KMS-11 (cell line): Measurements from ENCODE around the gene DNAH11.

Experiments used
- H2AFZ ChIP-seq: fragments of 200-600 bp; sonication (generic); 2 replicates; pipeline ENCODE4 v1.6.1; 2016; ENCODE audit warnings: antibody characterized with exemption, mixed run types, low read depth
- H3K27ac ChIP-seq: fragments of 200-600 bp; sonication (generic); 2 replicates; pipeline ENCODE4 v1.6.1; 2016; ENCODE audit warnings: mild to moderate bottlenecking, mixed run types
- H3K27me3 ChIP-seq: fragments of 200-600 bp; sonication (generic); 2 replicates; pipeline ENCODE4 v1.6.1; 2017; ENCODE audit warnings: mild to moderate bottlenecking, low read depth, mixed run types, moderate library complexity; ENCODE audit not compliant: insufficient read depth
- H3K36me3 ChIP-seq: fragments of 200-600 bp; sonication (generic); 2 replicates; pipeline ENCODE4 v1.6.1; 2017; ENCODE audit warnings: mild to moderate bottlenecking, mixed run types; ENCODE audit not compliant: insufficient read depth
- H3K4me1 ChIP-seq: fragments of 200-600 bp; sonication (generic); 2 replicates; pipeline ENCODE4 v1.6.1; 2016; ENCODE audit warnings: mild to moderate bottlenecking, low read depth, mixed run types; ENCODE audit not compliant: poor library complexity, severe bottlenecking
- H3K4me2 ChIP-seq: fragments of 200-600 bp; sonication (generic); 2 replicates; pipeline ENCODE4 v1.7.0; 2016; ENCODE audit warnings: mild to moderate bottlenecking, mixed run types
- H3K4me3 ChIP-seq: fragments of 200-600 bp; sonication (generic); IDR thresholded peaks from 2 replicates; pipeline ENCODE4 v1.6.1; 2017; ENCODE audit warnings: low read depth, low read length, mixed read lengths; ENCODE audit not compliant: insufficient read depth
- H3K79me2 ChIP-seq: fragments of 200-600 bp; sonication (generic); 2 replicates; pipeline ENCODE4 v1.6.1; 2016; ENCODE audit warnings: low read depth, mixed run types; ENCODE audit not compliant: insufficient read depth
- H3K9ac ChIP-seq: fragments of 200-600 bp; sonication (generic); 2 replicates; pipeline ENCODE4 v1.6.1; 2016; ENCODE audit warnings: mild to moderate bottlenecking, mixed run types
- H4K20me1 ChIP-seq: fragments of 200-600 bp; sonication (generic); 2 replicates; pipeline ENCODE4 v1.6.1; 2016; ENCODE audit warnings: mild to moderate bottlenecking, mixed run types; ENCODE audit not compliant: insufficient read depth
- CTCF ChIP-seq: fragments of 200-600 bp; sonication (generic); conservative IDR thresholded peaks from 2 replicates; pipeline ENCODE4 v1.6.1; 2017; ENCODE audit warnings: low read depth, mild to moderate bottlenecking, antibody characterized with exemption, low read length, moderate library complexity, mixed read lengths

Gene DNAH11

DNA sequence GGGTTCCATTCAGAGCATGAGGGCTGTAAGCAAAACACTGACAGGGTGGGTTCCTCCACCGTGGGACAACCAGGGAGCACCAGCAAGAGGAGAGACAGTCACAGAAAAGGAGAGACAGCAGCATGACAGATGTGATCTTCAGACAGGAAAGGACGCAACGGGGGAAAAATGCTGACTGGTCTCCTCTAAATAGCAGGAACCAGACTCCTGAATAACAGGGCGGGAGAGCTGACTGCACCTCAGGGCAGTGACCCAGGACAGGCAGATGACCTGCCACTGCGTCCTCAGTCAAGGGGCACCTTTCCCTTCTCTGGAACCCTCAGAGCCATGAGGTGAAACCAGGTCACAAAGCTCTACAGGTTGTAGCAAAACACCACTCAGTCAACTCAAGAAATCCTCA is 365.9 kb downstream of the DNAH11 start:
- Histone ChIP-seq H3K4me1 (no peaks in the 10 kb centered on the region), H4K20me1 (no peaks in the 10 kb centered on the region)

GRCh38 chr7:21910253-21910652 is 367.4 kb downstream of the DNAH11 start:
- Histone ChIP-seq H4K20me1 (no peaks in the 10 kb centered on the region), H3K4me3 (no peak overlapping the region), H3K4me2 (no peak overlapping the region), H3K9ac (no peak overlapping the region), H3K27me3 (no peaks in the 10 kb centered on the region), H3K36me3 (no peaks in the 10 kb centered on the region; the same call in 1 of the 2 replicates), H3K4me1 (no peaks in the 10 kb centered on the region), H2AFZ (no peak overlapping the region), H3K79me2 (no peaks in the 10 kb centered on the region), H3K27ac (no peak overlapping the region)
- TF ChIP-seq CTCF: no peak

More for the DNA sequence above, 365.9 kb downstream of the DNAH11 start:
- Histone ChIP-seq H2AFZ (no peak overlapping the region), H3K9ac (no peak overlapping the region), H3K27ac (no peak overlapping the region), H3K27me3 (no peaks in the 10 kb centered on the region), H3K4me3 (no peak overlapping the region), H3K79me2 (no peaks in the 10 kb centered on the region), H3K4me2 (no peak overlapping the region), H3K36me3 (no peaks in the 10 kb centered on the region; the same call in 1 of the 2 replicates)
- no peak for TF ChIP-seq CTCF

GRCh38 chr7:21911341-21911875 is 368.6 kb downstream of the DNAH11 start:
- no peak overlapping the region for H3K4me3 ChIP-seq
- no peaks in the 10 kb centered on the region for H3K4me1 ChIP-seq
- no peak overlapping the region for H3K4me2 ChIP-seq
- no peak for TF ChIP-seq CTCF
- H3K27me3 ChIP-seq: no peaks in the 10 kb centered on the region
- H2AFZ ChIP-seq: no peak overlapping the region
- H3K27ac ChIP-seq: no peak overlapping the region
- H3K9ac ChIP-seq: no peak overlapping the region
- no peaks in the 10 kb centered on the region for H3K79me2 ChIP-seq
- no peaks in the 10 kb centered on the region; the same call in 1 of the 2 replicates for H3K36me3 ChIP-seq
- no peaks in the 10 kb centered on the region for H4K20me1 ChIP-seq

GRCh38 chr7:21912305-21912704 is 369.5 kb downstream of the DNAH11 start:
- TF ChIP-seq CTCF: no peak
- Histone ChIP-seq H3K4me2 (no peak overlapping the region), H3K9ac (no peak overlapping the region), H3K27ac (no peak overlapping the region), H3K27me3 (no peaks in the 10 kb centered on the region), H3K79me2 (no peaks in the 10 kb centered on the region), H3K4me1 (no peaks in the 10 kb centered on the region), H2AFZ (no peak overlapping the region), H3K36me3 (no peaks in the 10 kb centered on the region; the same call in 1 of the 2 replicates), H3K4me3 (no peak overlapping the region), H4K20me1 (no peaks in the 10 kb centered on the region)
